ENCODE measurements around the gene B4GALNT1.
"Not testable (repeated sequence)": the region's sequence is repeated elsewhere in the genome, so short reads cannot be mapped to it uniquely, and the experiment has no call there.

Gene B4GALNT1

GRCh38 chr12:57620936-57621496, 12.0 kb downstream of the B4GALNT1 start:
- DNase-seq (ENCODE audit: low spot score) = no peak

DNA sequence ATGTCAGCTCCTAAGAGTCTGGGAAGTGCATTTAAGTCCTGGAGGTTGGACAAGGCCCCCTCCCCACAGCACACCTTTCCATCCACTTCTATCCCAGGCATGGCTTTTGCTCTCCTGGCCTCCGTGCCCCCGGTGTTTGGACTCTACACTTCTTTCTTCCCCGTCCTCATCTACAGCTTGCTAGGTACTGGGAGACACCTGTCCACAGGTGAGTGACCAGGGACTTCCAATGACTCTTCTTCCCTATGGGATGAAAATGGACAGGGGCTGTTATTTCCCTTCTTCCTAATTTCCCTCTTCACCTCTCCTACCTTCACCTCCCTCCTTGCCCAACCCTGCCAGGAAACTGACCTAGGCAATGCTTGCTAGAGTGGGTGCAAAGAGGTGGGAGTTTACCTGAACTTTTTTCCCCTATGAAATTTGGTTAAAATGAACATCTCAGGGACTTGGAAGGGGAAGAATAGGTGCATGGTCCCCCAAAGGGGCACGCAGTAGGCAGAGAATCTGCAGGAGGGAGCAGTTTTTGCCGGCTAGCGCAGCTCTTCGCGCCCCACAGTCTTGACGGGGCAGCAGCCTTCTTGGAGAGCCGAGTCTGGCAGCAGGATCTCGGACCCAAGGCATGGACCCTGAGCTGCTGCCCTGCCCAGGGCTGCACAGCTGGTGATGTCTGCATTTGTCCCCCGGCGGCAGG, 12.6 kb downstream of the B4GALNT1 start:
- DNase-seq (ENCODE audit: low spot score) = no peak

GRCh38 chr12:57619434-57620244, 13.4 kb downstream of the B4GALNT1 start:
- no peak for DNase-seq (ENCODE audit: low spot score)

DNA sequence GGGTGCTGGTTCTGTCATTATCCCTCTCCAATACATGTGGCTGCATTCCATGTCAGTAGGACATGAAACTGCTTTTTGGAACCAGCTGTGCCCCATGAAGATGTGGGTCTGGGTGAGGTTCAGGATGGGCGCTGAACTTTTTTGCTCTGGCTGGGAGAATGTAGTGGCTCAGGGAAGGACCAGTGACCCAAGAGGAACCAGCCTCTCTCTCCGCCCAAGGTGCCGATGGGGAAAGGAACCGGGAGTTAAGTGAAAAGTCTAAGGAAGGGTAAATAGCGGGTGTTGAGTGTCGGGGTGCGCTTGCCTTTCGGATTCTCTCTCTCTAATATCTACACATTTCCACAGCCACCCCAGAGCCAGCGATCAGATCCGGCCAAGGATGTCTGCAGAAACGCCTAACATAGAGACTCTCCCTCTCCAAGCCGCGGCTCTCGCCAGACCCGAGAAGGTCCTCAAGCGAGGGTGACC, 14.0 kb downstream of the B4GALNT1 start:
- DNase-seq (ENCODE audit: low spot score) = no peak

DNA sequence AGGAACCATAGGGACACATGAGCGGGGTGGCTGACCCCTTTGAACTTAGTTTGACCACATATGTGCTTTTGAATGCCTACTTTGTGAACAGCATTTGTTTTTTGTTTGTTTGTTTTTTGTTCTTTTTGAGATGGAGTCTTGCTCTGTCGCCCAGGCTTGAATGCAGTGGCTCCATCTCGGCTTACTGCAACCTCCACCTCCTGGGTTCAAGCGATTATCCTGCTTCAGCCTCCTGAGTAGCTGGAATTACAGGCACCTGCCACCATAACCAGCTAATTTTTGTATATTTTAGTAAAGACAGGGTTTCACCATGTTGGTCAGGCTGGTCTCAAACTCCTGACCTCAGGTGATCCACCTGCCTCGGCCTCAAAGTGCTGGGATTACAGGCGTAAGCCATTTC, 14.6 kb downstream of the B4GALNT1 start:
- not testable (repeated sequence) for DNase-seq (ENCODE audit: low spot score)

- no peak for DNase-seq (ENCODE audit: low spot score)
These were observed 15.1 kb downstream of the B4GALNT1 start for GRCh38 chr12:57617942-57618341.

GRCh38 chr12:57616383-57617101, 16.5 kb downstream of the B4GALNT1 start:
- no peak for DNase-seq (ENCODE audit: low spot score)

DNA sequence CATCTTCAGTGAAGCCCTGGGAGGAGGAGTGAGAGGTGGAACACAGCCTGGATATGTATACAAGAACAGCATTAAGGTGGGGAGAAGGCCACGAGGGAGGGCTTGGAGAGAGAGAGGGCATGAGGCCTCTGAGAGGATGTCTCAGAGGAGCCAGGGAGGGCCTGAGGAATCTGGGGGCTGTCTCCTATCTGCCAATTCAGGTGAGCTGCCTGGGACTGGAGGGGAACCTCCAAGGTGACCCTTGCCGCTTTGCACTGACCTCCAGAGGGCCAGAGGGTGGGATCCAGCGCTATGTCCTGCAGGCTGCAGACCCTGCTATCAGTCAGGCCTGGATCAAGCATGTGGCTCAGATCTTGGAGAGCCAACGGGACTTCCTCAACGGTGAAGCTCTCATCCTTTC, 17.4 kb downstream of the B4GALNT1 start:
- DNase-seq (ENCODE audit: low spot score) = no peak

DNA sequence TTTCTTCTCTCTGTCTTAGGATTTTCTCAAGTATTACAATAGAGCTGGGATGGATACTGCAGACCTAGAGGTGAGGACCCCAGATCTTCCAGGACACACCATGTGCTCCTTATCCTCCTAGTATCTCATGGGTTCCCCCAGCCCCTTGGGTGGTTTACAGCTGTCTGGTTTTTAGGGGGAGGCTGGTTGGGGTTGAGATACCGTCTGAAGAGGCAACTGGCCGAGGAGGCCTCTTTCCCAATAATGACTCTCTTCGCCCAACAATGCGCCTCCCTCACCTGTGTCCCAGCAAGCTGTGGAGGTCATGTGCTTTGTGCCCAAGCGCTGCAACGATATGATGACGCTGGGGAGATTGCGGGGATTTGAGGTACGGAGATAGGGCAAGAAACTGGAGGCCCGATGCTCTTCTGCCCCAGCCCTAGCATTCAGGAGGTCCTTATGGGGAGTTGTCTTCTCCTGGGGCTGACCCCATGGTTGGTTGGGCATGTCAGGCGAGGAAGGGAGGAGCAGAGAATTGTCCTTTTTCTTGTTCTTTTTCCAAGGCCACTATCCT, 18.0 kb downstream of the B4GALNT1 start:
- DNase-seq (ENCODE audit: low spot score) = no peak

GRCh38 chr12:57614178-57614947, 18.6 kb downstream of the B4GALNT1 start:
- DNase-seq (ENCODE audit: low spot score) = peak; percentile 85

DNA sequence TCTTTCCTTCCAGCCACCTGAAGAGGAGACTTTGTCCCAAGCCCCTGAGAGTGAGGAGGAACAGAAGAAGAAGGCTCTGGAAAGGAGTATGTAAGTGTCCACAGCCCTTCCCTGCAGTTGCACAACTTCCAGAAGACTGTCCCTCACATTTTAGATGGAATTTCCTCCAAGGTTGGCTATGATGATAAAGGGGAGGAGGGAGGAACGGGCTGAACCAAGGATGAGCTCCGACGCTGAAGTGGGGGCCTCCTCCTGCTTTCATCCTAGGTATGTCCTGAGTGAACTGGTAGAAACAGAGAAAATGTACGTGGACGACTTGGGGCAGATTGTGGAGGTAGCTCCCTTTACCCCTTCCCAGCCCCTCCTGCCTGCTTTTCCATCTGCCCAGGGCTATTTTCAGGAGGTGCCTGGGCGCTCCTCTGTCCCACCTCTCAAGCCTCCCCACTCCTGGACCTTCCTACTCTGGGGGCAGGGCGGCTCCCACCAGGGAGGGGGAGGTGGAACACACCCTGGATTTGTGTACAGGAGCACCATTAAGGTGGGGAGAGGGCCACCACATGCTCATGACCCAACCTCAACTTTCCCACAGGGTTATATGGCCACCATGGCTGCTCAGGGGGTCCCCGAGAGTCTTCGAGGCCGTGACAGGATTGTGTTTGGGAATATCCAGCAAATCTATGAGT, 19.4 kb downstream of the B4GALNT1 start:
- no peak for DNase-seq (ENCODE audit: low spot score)

DNA sequence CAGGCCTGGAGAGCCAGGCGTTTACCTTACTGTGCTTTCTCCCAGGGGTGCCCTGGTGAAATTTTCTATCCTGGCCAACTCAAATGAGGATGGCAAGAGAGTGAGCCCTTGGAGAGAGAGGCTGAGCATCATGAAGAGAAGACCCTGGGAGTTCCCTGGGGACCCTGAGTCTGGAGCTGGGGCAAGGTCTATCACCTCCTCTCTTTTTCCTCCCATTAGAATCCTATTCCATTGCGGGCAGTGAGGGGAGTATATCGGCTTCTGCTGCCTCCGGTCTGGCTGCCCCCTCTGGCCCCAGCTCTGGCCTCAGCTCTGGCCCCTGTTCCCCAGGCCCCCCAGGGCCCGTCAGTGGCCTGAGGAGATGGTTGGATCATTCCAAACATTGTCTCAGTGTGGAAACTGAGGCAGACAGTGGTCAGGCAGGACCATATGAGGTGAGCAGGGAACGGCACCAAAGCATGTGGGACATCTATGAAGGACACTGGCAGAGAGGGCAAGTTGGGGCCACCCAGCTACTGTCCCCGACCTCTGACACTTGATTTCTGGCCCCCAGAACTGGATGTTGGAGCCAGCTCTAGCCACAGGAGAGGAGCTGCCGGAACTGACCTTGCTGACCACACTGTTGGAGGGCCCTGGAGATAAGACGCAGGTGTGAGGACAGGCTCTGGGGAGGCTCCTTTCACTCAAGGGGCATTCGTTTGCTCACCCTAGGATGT, 20.1 kb downstream of the B4GALNT1 start:
- DNase-seq (ENCODE audit: low spot score) = no peak

DNA sequence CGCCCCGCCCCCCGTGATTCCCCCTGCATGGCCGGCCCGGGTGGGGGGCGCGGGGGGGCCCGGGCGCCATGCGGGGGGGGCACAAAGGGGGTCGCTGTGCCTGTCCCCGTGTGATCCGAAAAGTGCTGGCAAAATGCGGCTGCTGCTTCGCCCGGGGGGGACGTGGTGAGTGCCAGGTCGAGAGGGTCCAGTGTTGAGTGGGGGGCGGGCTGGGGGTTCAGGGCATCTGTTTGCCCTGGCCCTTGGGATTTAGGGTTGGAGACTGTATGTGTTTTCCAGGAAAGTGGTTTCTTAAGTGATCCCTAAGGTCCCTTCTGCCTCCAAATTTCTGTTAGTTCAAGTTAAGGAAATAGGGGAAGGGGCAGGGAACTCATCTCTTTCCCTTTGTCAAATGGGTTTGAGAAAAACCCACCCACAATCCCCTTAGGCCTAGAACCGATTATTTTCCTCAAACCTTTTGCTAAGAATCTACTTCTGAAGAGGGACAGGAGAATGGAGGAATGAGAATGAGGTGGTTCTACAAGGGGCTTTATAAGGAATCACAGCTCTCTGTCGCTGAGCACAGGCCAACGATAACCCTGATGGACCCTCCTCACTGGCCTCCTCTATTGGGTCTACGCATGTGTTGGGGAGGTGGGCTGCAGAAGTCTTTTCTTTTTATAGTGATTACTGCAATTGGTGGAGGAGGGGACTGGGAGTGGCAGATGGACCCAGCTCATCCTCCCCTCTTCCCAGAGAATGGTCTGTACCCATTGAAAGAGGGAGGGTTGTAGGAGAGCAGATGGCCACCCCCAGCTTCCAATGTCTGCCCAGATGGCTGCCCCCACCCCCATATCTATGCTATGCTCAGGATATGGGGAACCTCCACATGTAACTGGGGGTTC, 20.9 kb downstream of the B4GALNT1 start:
- DNase-seq (ENCODE audit: low spot score) = no peak

- DNase-seq (ENCODE audit: low spot score) = no peak
These were observed 21.7 kb downstream of the B4GALNT1 start, which contains the start of gene ARHGEF25 for GRCh38 chr12:57611108-57611826. Gene ARHGEF25 (plus strand): TSS chr12:57611435. CDS start chr12:57611895, 460 bp downstream.

- DNase-seq (ENCODE audit: low spot score) = no peak
These were observed 22.4 kb downstream of the B4GALNT1 start for GRCh38 chr12:57610554-57611107.

- no peak for DNase-seq (ENCODE audit: low spot score)
These were observed 23.0 kb downstream of the B4GALNT1 start for GRCh38 chr12:57609781-57610553.
